Heart right ventricle (tissue), 16 donors: ENCODE data around the gene PGAM2. TPM values are rescaled to one million over a fixed set of nuclear protein-coding genes. Genes with fewer than 3 reads are reported as not detected.

Experiments
- ATAC-seq, 8 donors: fragments of 200-7000 bp; cut with Tn5 transposase; one replicate each; pipeline ENCODE4 v1.9.1; 2020; ENCODE audit warnings: mild to moderate bottlenecking in 8 of 8, moderate library complexity in 8 of 8, moderate number of reproducible peaks in 1 of 8
- DNase-seq, 2 donors: peaks; one replicate each; pipeline ENCODE4 v3.0.0-alpha.2; 2020
- H3K27ac ChIP-seq, 10 donors: fragments of 200-600 bp; sonication (generic) in 2 of 10; one replicate each; pipeline versions ENCODE4 v1.5.0 to v1.8.0; 2020 to 2022; ENCODE audit warnings: mild to moderate bottlenecking in 3 of 10
- H3K27me3 ChIP-seq, 7 donors: fragments of 200-600 bp; one replicate each; pipeline ENCODE4 v1.8.0; 2021 to 2022; ENCODE audit warnings: mild to moderate bottlenecking in 2 of 7
- H3K36me3 ChIP-seq, 9 donors: fragments of 200-600 bp; sonication (generic) in 1 of 9; one replicate each; pipeline versions ENCODE4 v1.5.0 to v1.8.0; 2020 to 2022; ENCODE audit warnings: mild to moderate bottlenecking in 2 of 9
- H3K4me1 ChIP-seq, 9 donors: fragments of 200-600 bp; sonication (generic) in 1 of 9; one replicate each; pipeline versions ENCODE4 v1.5.0 to v1.8.0; 2020 to 2022; ENCODE audit warnings: mild to moderate bottlenecking in 4 of 9
- H3K4me3 ChIP-seq, 10 donors: fragments of 200-600 bp; sonication (generic) in 2 of 10; one replicate each; pipeline versions ENCODE4 v1.5.0 to v1.8.0; 2020 to 2022; ENCODE audit warnings: mild to moderate bottlenecking in 7 of 10, moderate library complexity in 2 of 10
- H3K9me3 ChIP-seq, 11 donors: fragments of 200-600 bp in 10 of 11; sonication (generic) in 2 of 11; one replicate each; pipeline versions ENCODE4 v1.5.0 to v1.8.0; 2013 to 2022; ENCODE audit warnings: mild to moderate bottlenecking in 2 of 11, control low read depth in 1 of 11, moderate library complexity in 1 of 11
- WGBS, 2 donors: extraction: QIAGEN DNeasy Blood & Tissue Kit; methylation state at CpG; one replicate each; pipeline ENCODE4 v1.1.7; 2013; ENCODE audit warnings: inconsistent platforms in 1 of 2; 5-methylcytosine and 5-hydroxymethylcytosine counted together
- intact Hi-C, 10 donors: fragments of 100-400 bp; cut with DNase I; formaldehyde crosslinking; loops; one replicate each; pipeline versions ENCODE4 v1.11.1 to v1.14.2; 2022
- polyA plus RNA-seq, 2 donors: library from polyadenylated mRNA; stranded (reverse); fragments of 200-250 nt; gene quantifications; one replicate each; pipeline ENCODE4 v1.2.3, GENCODE V29; 2013
- total RNA-seq, 10 donors: library from RNA; stranded (reverse); fragmentation: NEBNext Ultra II Directional in 3 of 10; extraction: Animal tissue kit (Norgen Biotek cat#: 25700) in 3 of 10; gene quantifications; one replicate each; pipeline versions ENCODE4 v1.2.1 to v1.2.4, GENCODE V29; 2021 to 2023
- TF ChIP-seq, protein P1 (sequence below), 9 donors: fragments of 200-600 bp; sonication (generic) in 2 of 9; IDR thresholded peaks; one replicate each; pipeline versions ENCODE4 v1.5.0 to v1.8.0; 2021 to 2022; ENCODE audit warnings: antibody characterized with exemption in 9 of 9, mild to moderate bottlenecking in 5 of 9, moderate library complexity in 1 of 9
- donor health status: Arrhythmogenic right ventricular cardiomyopathy.
- donor health status: ischemic (EF 13 %, LVEDD 7.1; RV severe dilation, severe dysfunction).
- donor health status: healthy with polysubstance abuse.
- donor health status: DM: no; HTN: yes; CAD: no.
- donor health status: DM: no; HTN: no; CAD: no.
- donor health status: ischemic (EF 25% LVEDD 6.9; RV normal size, moderate dysfunction).
- donor health status: ischemic (EF 25% LVEDD 5.7; RV mildly dilated, moderate dysfunction).
- donor health status: healthy.
- donor health status: DM: yes; HTN: yes; CAD: no.
- donor health status: Ischemic cardiomyopathy.
- donor health status: ischemic (EF 35%, LVEDD 5.7; RV mildly dilated, moderate dysfunction).
- donor health status: nonischemic (EF 11% LVEDD 7.7; RV severe dilation, severe dysfunction).
- donor health status: DM: yes; HTN: yes; CAD: no.
- donor health status: PGD.
- donor health status: ischemic (EF 29% LVEDD 5.4; RV normal size, mild dysfunction).
- donor health status: nonischemic (EF 23%, LVEDD 6.1; RV moderate dilation, normal function).

PGAM2 gene
- total and polyA plus RNA-seq, 12 donors, result 367 to 2,327 (median 557) TPM

DNA sequence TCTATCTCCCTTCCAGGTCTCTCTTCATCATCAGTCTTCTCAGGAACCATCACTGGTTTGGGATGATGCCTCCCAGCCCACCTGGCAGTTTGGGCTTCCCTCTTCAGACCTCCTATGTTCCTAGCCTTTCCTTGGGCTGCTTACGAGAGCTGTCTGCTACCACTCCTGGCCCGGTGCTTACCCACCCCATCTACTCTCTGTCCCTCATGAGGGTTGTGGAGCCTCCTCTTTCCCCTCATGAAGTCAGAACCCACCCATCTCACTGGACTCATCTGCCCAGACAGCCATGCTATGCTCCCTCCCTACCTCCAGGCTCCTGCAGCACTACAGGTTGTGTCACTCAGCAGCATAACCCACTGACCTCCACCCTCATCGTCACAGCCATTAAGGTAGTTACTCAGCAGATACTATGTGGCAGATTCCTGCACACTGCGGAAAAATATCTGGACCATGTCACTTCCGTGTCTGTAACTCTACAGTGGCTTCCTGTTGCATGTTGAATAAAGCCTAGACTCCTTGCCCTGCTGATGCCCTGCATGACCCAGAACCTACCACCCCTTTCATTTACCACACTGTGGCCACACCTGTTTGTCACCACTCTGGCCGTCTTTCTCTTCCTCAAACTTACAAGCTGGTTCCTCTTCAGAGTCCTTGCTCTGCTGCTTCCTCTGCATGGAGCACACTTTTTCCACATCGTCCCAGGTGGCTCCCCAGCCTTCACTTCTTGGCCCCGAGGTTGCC is 18.9 kb downstream of the PGAM2 start:
- 77 to 81% methylated on average over 8 of the region's 8 CpGs for WGBS, 2 donors

DNA sequence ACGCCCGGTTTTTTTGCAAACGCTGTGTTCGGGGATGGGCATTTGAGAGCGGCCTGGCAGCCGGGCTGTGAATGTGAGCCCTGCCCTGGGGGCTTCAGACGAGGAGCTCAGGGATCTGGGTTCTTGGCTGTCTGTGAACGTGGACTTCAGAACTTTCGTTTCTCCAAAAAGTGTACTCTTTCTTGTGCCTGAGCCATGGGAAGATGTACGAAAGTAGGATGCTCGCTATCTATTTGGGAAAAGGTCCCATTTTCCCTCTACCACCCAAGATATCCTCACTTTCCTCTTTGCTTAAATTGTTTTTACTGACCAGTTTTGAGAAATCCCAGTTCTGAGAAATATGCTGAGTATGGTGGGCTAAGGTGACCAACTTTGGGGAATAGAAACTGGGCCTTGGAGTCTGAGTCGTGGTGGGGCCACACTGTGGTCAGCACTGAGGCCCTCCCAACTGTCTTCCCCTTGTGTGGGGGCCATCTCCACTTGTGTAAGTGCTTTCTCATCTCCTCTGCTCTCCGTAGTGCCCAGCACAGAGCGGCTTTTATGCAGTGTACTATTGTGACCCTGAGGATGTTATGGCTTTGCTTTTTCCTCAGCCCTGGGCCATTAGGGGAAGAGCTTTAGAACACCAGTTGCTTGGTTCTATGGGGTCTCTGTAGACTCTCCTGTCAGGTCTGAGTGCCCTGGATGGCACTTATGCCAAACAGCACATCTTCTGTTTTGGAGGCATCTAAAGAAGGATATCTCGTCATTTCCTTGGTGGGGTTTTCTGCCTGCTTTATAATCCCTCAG is 19.9 kb downstream of the PGAM2 start:
- peak overlapping the region; percentile 75 to 99 (median 91) for H3K4me3 ChIP-seq
- H3K9me3 ChIP-seq, result no peaks in the 10 kb centered on the region
- peaks cover 0 to 40% (median 7%) of the 10 kb centered on the region in 9 donors for H3K36me3 ChIP-seq
- TF ChIP-seq, protein P1, sequence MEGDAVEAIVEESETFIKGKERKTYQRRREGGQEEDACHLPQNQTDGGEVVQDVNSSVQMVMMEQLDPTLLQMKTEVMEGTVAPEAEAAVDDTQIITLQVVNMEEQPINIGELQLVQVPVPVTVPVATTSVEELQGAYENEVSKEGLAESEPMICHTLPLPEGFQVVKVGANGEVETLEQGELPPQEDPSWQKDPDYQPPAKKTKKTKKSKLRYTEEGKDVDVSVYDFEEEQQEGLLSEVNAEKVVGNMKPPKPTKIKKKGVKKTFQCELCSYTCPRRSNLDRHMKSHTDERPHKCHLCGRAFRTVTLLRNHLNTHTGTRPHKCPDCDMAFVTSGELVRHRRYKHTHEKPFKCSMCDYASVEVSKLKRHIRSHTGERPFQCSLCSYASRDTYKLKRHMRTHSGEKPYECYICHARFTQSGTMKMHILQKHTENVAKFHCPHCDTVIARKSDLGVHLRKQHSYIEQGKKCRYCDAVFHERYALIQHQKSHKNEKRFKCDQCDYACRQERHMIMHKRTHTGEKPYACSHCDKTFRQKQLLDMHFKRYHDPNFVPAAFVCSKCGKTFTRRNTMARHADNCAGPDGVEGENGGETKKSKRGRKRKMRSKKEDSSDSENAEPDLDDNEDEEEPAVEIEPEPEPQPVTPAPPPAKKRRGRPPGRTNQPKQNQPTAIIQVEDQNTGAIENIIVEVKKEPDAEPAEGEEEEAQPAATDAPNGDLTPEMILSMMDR (IDR thresholded peaks at IDR 0.05), result no peak
- 23 to 26% methylated on average over 15 of the region's 15 CpGs for WGBS, 2 donors
- H3K27ac ChIP-seq, result peak overlapping the region in 9 of 10 donors; percentile 76 to 99 (median 93)
- no peak for DNase-seq
- no peak for ATAC-seq
- intact Hi-C loops, result loop anchor here in 1 of 10 donors (5.0 kb wide), 1 partner anchor 37 kb away; the partner anchor contains the start of gene POLM
- no peaks in the 10 kb centered on the region for H3K27me3 ChIP-seq
- H3K4me1 ChIP-seq, result peaks cover 6 to 62% (median 35%) of the 10 kb centered on the region in 9 donors

More for the DNA sequence above, 18.9 kb downstream of the PGAM2 start:
- H3K27me3 ChIP-seq, result no peaks in the 10 kb centered on the region
- peaks cover 6 to 60% (median 30%) of the 10 kb centered on the region in 9 donors for H3K4me1 ChIP-seq
- H3K36me3 ChIP-seq, result peaks cover 0 to 50% (median 17%) of the 10 kb centered on the region in 9 donors
- H3K27ac ChIP-seq, result peak overlapping the region in 4 of 10 donors; percentile 4 to 99 (median 97)
- H3K9me3 ChIP-seq, result no peaks in the 10 kb centered on the region
- peak overlapping the region in 2 of 10 donors; percentile 1 to 93 for H3K4me3 ChIP-seq
- DNase-seq (no peak), ATAC-seq (peak in 1 of 8 donors; percentile 3)
- TF ChIP-seq, protein P1 (IDR thresholded peaks at IDR 0.05), result no peak
- intact Hi-C loops, result loop anchor here in 1 of 10 donors (5.0 kb wide), 1 partner anchor 36 kb away; the partner anchor contains the start of gene POLM

DNA sequence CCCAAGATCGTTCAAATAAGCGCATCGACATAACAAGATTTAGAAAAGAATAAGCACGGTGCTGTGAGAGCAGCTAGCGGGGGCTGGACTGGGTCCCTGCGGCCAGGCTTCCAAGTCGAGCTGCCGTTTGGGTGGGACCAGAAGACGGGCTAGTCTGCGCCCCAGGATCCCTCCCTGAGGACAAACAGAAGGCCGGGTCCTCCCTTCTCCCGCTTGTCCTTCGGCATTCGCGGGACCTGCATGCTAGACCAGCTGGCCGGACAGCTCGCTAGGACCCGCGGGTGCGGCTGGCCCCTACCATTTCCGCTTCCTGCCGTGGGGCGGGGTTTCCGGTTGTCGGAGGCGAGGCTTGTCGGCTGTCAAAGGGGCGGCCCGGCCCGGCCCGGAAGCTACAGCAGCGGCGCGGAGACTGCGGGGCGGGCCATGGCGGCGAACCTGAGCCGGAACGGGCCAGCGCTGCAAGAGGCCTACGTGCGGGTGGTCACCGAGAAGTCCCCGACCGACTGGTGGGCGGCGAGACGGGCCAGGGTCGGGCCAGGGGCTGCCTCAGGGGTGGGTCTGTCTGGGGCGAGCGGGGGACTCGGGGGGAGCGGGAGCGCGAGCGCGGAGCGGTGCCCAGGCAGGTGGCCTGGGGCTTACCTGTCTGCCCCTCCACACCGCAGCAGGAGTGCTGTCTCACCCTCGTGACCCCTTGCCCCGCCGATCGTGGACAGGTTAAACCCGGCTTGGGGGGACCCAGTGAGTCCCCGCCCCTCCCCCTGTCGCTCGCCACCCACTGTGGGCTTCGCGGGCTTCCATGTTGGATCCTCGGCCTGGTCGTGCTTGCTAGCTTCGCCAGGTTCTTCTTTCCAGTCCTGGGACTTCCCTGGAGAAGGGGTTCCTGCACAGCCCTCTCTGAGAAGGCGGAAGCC is 20.8 kb downstream of the PGAM2 start, which contains the start of gene DBNL:
Gene DBNL, plus strand, starts transcription at position 388 of the 911 bp plus-strand sequence. Its CDS starts 36 bp downstream, at position 424.
- intact Hi-C loops, result loop anchor here in 1 of 10 donors (5.0 kb wide), 1 partner anchor 38 kb away; the partner anchor contains the start of gene POLM
- H3K9me3 ChIP-seq, result no peaks in the 10 kb centered on the region
- peak within 1 kb of the TSS; percentile 75 to 99 (median 91) for H3K4me3 ChIP-seq
- ATAC-seq (peak; percentile 90 to 96 (median 95)), DNase-seq (peak; percentile 96 to 97)
- H3K27ac ChIP-seq, result peak within 1 kb of the TSS; percentile 76 to 99 (median 93)
- H3K27me3 ChIP-seq, result no peaks in the 10 kb centered on the region
- WGBS, 2 donors, result 0% methylated on average over 70 to 74 of the region's 74 CpGs
- TF ChIP-seq, protein P1 (IDR thresholded peaks at IDR 0.05), result no peak
- peaks cover 0 to 31% (median 0%) of the 10 kb centered on the region in 9 donors for H3K36me3 ChIP-seq
- H3K4me1 ChIP-seq, result peaks cover 6 to 57% (median 36%) of the 10 kb centered on the region in 9 donors
